ENCODE results near the gene SRMS.

Gene SRMS

DNA sequence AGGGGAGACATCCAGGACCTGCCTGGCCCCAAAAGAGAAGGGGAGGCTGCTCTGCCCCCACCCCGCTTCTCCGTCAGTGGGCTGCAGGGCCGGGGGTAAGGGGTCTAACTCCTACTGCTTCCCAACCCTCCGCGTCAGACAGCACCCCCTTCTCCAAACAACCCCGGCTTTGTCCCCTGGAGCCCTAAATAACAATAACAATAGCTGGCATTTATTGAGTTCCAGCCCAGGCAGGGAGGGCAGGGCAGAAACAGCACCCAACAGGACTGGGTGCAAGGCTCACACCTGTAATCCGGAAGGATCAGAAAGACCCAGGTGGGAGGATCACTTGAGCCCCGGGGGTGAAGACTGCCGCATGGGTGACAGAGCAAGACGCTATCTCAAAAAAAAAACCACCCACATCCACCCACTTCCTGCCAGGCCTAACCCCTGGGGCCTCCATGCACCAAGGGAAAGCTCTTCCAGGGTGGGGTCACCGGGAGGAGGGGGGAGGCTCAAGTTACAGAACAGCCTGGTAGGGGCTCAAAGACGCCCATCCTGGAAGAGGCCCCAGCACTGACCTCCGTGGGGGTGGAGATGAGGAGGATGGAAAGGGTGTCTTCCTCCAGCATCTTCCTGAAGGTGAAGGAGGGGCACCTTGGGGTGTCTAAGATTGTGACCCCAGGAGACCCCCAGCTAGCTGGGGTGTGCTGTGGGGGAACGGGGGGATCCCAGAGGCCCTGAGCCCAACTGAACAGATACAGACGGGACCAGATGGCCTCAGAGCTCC lies 5.1 kb upstream of the SRMS start:
- DNase-seq (ENCODE audit: low spot score): peak; percentile 56

DNA sequence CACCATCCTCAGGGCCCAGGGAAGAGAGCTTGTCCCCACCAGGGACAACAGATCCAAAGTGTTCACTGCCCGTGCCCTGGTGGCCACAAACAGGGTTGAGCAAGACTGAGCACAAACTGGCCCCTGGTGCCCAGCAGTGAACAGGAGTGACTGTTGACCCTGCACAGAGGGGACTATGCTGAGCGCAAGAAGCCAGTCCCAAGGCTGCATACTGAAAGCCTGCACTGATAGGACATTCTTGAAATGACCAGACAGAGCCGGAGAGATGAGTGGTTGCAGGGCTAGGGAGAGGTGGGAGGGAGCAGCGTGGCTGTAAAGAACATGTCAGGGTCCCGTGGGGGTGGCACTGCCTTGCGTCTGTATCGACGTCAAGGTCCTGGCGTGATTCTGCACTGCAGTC lies 3.5 kb upstream of the SRMS start:
- DNase-seq (ENCODE audit: low spot score): no peak

DNA sequence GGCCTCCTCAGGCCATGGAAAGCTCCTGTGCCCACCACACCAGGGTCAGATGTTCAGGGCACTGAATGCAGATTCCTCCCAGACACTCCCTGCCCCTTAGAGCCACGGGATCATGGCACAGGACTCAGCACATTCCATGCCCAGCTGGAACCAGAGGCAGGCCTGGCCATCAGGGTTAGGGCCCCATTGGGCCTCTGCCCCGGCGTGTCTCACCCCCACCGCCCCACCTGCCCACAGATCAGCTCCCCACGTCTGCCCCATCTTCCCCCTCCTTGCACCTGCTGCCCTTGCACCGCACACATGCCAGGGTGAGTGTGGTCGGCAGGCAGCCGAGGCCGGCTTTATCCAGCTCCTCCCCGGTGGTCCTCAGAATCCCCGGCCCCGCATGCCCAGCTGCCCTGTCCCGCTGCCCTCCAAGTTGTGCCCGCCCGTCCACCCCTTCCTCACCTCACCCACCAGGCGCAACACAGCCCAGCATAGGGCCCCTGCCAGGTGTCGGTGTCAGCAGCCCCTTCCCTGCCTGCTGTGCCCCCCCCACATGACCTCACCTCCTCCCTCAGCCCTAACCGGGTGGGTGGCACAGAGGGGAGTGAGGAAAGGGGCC lies 2.2 kb upstream of the SRMS start:
- no peak for DNase-seq (ENCODE audit: low spot score)

DNA sequence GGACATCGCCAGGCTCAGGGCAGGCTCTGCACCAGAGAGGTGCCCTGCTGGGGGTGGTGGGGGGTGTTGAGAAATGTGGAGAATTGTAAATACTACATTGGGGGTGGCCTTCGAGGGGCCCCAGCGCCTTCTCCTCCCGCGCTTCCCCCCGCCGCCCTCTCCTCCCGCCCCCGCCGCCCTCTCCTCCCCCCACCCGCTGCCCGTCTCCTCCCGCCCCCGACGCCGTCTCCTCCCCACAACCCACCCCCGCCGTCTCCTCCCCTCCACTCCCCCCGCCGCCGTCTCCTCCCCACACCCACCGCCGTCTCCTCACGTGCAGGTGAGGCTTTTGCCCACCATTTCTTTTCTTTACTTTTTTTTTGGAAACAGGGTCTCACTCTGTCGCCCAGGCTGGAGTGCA lies 1.5 kb upstream of the SRMS start:
- DNase-seq (ENCODE audit: low spot score): no peak

DNA sequence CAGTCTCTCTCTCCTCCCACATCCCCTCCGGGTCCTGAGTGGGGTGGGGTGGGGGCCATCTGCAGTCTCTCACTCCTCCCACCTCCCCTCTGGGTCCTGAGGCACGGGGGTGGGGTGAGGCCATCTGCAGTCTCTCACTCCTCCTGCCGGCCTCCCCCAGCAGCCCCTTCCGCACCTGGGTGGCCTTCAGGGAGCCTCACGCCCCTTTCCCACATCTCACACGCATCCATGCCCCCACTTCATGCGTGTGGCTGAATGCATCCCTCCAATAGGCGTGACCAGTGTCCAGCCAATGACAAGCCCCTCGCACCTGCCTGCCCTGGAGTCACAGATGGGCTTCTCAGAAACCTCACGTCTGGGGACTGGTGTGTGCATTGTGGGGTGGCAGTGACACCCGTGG lies 993 bp upstream of the SRMS start:
- DNase-seq (ENCODE audit: low spot score): no peak

DNA sequence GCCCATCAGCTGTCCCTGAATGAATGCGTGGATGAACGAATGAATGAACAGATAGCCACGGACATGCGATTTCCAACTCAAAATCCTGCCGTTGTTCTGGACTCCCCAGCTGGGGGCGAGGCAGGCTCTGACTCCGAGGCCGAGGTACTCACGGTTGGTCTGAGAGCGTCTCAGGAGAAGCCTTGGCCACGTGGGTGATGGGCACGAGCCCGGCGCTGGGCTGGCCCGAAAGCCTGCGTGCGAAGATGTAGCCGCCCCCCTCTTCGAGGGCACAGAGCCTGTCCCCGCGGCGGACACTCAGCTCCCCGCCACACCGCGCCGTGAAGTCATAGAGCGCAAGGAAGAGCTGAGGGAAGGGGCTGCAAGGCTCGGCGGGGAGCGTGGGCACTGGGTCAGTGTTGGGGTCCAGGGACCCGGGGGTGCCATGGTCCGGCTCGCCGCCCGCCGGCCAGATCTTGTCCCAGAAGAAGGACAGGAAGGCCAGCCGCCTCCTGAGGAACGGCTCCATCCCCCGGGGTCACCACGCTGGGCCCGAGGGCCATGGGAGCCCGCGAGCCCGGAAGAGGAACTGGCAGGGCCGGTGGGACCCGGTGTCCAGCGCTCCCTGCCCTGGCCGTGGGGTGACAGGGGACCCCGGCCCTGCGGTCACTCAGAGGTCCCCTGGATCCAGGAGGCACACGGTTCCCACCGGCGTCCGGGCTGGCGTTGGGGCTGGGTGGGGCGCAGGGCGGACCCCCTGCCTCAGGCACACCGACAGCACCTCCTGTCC lies 409 bp downstream of the SRMS start:
- DNase-seq (ENCODE audit: low spot score): no peak

DNA sequence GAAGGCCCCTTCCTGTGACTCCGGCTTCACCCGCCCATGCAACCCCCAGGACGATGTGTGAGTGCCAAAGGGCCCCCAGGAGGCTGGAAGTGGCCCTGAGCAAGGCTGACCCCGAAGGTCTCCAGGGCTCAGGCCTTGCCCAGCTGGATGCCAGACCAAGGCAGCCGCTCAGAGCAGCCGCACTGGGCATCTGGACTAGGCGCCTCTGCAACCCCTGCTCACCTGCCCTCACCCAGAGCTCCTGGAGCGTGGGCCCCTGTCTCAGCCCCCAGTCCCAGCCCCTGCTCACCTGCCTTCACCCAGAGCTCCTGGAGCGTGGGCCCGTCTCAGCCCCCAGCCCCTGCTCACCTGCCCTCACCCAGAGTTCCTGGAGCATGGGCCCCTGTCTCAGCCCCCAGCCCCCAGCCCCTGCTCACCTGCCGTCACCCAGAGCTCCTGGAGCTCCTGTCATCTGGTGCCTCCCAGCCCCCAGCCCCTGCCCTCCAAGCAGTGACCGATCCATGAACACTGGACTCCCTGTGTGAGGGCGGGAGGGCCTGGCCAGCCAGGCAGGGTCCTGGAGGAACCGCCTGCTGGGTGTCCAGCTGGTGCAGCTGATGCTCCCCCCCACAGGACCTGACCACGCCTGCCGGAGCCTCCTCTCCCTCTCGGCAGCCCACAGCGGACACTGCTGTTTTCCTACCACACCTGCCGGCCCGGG lies 1.1 kb downstream of the SRMS start:
- DNase-seq (ENCODE audit: low spot score): no peak

DNA sequence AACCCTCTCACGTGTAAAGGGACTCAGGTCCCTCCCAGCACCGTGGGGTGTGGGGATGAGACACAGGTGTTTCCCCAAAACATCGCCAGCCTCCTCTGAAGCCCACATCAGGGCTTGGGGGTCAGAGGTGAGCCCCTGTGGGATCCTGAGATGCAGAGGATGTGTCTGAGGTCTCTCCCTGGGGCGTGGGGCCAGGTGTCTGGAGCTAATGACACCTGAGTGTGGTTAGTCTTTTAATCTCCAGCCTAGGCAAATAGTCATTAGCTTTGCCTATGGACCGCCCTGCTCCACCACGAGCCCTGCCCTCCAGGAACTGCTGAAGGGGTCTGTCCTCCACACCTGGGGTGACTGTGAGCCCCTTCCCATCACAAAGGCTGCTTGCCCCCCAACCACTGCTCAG lies 1.7 kb downstream of the SRMS start:
- no peak for DNase-seq (ENCODE audit: low spot score)

DNA sequence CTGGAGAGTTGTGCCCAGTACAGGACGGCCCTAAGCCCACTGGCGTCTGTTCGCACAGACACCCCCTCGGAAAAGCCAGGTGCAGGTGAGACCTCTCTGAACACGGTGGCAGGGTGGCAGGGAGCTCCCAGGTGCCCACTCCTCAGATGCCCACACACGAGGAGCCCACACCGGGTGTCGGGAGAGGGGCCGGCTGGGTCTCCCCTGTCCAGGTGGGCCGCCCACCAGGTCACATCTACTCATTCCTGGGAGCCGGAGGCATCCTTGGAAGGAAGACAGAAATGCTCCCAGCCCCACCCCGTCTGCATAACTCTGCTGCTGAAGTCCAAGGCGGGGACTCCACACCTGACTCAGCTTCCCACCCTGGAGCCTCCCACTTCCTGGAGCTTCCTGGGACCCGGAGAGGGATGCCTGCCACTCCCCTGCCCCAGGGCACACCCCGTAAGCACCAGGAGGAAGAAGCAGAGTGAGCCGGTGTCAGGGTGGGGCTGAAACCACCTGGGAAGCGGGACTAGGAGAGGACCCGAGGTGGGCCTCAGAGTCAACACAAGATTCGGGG lies 2.5 kb downstream of the SRMS start:
- DNase-seq (ENCODE audit: low spot score): no peak

DNA sequence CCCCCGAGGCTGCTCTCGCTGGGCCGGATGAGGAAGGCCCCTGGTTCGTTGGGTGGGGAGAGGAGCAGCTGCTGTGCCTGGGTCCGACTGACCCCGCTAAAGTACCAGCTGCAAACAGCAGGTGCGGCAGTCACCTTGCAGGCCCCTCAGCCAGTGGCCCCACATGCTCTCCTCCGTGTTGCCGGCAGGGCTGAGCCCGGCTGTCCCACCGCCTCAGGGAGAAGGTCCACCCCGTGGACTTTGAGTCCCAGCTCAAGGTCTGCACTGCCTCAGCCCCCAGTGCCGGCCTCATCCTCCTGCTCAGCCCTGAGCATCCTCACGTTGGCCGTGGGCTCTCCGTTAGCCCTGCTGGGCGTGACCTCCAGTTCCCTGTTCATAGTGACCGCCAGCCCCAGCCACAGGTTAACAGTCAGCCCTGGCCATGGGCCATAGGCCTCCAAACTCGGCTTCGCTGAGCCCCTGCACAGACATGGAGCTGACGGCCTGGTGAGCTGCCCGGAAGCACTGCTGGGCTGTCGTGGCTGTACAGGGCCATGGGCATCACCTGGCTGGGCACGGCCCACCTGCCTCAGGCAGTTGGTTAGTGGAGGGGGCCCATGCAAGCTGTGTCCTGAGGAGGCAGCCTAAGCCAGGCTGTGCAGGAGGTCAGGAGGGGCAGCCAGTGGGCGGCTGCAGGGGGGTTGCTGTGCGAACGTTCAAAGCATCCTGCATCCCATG lies 3.1 kb downstream of the SRMS start:
- DNase-seq (ENCODE audit: low spot score): no peak

DNA sequence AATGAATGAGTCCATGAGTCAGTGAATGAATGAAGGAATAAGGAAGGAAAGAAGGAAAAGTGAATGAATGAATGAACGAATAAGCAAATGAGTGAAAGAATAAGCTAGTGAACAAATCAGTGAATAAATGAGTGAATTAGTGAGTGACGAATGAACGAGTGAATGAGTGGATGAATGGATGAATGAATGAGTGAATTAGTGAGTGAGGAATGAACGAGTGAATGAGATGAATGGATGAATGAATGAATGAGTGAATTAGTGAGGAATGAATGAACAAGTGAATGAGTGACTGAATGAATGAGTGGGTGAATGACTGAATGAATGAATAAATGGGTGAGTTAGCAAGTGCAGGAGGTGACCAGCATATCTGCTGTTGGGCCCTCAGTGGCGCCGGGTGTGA lies 3.8 kb downstream of the SRMS start:
- no peak for DNase-seq (ENCODE audit: low spot score)

DNA sequence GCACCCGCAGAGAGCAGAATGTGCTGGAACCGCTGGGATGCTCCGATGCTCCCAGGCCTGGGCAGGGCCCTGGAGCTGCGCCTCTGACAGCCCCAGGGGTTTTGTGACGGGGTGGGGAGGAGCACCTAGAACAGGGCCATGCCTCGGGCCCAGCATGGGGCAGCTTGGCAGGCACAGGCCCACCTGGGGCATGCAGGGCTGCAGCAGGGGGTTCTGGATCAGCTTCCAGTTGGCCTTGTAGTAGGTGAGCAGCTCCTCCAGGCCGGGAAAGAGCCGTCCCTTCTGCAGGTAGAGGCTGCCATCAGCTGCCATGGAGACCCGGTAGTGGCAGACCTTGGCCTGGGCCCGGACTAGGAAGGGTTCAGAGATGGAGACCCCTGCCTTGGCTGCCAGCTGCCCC lies 4.4 kb downstream of the SRMS start:
- no peak for DNase-seq (ENCODE audit: low spot score)

DNA sequence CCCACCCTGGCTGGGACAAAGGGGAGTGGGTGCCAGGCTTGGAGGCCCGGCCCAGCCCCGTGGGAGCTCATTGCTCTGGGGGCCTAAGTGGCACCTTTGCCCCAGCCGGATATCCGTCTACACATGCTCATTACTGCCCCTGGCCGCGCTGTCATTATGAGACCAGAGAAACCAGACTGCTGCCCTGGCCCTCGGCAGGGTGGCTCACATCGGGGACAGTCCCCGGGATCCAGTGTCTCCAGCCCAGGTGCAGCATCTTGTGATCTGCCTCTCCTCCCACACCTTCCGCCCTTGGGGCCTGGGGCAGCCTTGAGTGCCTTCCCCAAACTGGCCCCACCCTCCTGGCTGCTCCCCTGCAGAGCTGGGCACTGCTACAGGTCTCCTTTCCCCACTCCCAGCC lies 4.9 kb downstream of the SRMS start:
- no peak for DNase-seq (ENCODE audit: low spot score)

DNA sequence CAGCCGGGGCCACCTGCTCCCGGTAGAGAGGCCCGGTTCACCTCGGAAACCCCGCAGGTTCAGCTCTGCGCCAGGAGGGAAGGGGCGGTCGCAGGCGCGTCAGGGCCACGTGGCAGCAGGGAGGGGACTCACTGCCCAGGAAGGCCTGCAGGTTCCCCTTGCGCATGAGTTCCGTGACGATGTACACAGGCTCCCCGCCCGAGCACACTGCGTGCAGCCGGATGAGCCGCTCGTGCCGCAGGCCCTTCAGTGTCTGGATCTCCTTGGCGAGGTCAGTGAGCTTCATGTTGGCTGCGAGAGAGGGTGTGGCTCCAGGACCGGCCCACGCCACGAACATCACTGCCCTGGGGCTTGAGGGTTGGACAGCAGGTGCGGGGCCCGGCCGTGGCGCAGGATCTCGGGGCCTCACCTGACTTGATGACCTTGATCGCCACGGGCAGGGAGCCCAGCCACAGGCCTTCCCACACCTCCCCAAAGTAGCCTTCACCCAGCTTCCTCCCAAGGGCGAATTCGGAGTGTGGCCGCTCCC lies 5.5 kb downstream of the SRMS start:
- DNase-seq (ENCODE audit: low spot score): no peak

DNA sequence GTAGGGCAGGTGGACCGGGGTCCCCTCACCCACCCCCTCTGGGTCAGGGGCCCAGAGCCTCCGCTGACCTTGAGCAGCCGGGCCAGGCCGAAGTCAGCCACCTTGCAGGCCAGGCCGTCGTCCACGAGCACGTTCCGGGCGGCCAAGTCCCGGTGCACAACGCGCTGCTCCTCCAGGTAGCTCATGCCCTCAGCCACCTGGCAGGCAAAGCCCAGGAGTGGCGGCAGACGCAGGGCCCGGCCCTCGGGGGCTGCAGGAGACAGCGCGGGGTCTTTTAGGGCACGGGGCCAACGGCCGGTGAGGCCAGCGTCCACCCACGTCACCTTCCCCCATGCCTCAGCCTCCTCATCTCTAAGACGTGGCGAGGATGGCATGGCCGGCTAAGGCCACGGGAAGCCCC lies 6.2 kb downstream of the SRMS start:
- DNase-seq (ENCODE audit: low spot score): no peak

DNA sequence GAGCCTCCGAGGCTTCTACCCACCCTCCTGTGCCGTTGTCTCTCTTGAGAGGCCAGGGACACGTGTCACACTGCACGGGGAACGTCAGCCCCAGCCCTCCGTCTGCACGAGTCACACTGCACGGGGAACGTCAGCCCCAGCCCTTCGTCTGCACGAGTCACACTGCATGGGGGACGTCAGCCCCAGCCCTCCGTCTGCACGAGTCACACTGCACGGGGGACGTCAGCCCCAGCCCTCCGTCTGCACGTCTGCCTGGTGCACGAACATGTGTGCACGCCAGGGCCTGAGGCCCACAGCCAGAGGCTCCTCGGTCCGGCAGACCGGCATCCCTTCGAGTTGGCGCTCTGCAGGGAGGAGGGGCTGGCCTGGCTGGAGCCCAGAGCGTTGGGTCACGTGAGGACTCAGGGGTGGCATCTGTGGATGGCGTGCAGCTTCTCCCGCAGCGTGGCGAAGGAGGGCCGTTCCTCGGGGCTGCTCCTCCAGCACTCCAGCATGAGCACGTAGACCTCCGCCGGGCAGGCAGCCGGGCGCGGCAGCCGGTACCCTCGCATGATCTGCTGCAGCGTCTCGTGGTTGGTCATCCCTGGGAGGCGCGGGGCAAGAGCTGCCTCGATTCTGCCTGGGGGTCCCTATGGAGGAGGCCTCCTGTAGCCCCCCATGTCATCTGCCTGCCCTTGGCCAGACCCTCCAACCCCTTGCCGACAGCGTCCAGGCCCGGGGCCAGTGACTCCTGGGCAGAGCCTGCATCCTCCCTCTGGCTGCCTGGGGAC lies 6.9 kb downstream of the SRMS start:
- DNase-seq (ENCODE audit: low spot score): no peak

DNA sequence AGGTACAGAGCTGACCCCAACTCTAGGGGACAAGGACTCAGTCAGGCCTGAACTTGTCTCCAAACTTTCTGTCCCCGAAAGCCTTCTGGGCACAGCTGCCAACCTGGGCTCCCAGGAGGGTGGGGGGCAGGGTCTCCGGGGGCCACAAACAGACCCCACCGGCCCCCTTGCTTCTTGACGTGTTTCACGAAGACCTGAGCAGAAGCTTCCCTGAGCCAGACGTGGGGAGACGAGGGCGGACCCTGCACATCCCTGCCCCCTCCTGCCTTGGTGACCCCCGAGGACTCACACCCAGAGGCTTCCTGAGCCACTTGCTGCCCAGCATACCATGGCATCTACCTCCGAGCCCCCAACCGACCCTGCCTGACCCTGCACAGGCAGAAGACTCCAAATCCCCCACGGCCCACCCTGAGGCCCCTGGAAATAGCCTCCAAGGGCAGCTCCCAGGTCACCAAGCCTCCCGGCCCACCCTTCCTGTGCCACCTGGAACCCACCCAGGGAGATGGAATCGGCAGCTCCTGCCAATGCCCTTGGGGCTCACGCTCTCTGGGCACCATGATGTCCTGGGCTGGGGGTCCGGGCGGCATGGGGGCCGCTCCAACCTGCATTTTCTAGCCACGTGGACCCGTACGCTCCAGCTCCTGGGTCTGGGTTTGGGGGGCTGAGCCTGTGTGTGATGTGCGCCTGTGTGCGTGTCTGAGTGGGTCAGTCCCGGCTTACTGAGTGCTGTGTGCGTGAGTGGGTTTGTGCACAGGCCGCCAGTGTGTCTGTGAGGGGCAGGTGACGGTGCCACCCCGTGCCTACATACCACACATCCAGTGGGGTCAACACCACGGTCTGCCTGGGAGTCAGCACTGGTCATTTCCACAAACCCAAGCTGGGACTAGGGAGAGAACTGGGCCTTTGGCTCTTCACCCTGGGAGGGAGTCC lies 7.8 kb downstream of the SRMS start:
- DNase-seq (ENCODE audit: low spot score): no peak

DNA sequence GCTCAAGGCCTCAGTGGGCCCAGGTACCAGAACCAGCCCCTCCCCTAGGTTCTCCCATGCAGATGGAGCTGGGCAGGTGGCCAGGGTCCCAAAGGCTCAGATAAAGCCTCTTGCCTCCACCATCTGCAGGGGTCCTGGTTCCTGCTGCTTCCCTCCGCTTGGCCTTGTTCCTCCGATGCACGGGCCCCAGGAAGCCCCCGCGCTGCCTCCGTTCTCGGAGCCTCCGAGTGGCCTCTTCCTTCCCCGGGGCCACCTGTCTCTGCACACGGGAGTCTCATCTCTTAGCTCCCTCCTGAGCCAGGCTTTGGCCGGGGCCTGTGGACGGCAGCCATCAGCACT lies 8.5 kb downstream of the SRMS start:
- DNase-seq (ENCODE audit: low spot score): no peak

DNA sequence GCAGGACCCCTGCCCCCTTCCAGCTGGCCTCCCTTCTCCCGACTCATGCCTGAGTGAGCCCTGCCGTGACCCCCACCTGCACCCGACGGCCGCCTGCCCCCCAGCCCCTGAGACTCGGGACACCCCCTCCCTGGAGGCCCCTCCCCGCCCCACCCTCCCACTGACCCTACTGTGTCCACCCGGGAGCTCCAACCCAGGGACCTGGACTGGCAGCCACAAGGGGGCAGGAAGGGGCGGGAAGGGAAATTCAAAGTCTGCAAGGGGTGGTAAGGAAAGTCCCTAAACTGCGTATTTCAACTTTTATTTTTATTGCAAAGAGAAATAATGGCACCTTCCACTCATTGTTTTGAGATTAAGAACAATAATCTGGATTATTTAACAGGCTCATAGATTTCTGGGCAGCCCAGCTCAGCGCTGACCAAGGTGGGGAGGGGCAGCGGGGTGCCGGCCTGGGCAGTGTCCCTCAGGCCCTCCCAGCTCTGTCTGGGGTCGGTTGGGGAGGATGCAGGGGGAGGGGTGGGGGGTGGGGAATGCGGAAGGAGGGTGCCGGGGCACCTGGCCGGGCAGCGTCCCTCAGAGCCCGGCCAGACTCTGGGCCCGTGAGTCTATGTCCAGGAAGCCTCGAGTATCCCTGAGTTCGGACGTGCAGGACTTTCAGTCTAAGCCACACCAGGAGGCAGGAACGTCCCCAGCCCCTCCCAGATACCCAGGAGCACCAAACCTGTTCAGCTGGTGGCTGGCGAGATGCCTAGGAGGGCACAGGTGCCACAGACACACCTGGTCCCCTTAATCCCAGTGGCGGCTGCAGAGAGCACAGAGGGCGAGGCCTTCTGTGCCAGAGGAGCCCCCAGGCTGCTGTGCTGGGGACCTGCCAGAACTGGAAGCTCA lies 9.1 kb downstream of the SRMS start:
- peak; percentile 52 for DNase-seq (ENCODE audit: low spot score)
